ENCODE data around the gene PKDCC. TPM values are rescaled to one million over a fixed set of nuclear protein-coding genes. Genes with fewer than 3 reads are reported as not detected.

The PKDCC gene
- total and polyA plus RNA-seq, 2 donors (not counting 1 experiment from before 2014, with no cell fraction given): 0.20 to 0.82 TPM

GRCh38 chr2:42089340-42089925, 41.6 kb downstream of the PKDCC start:
- H3K9ac ChIP-seq (ENCODE audit: low read length): no peak overlapping the region
- intact Hi-C loops (cut with micrococcal nuclease): no loop called here
- H4K20me1 ChIP-seq (ENCODE audit: control insufficient read depth, insufficient read depth, low read length, poor library complexity, severe bottlenecking): no peaks in the 10 kb centered on the region
- ATAC-seq (ENCODE audit: low read depth): peak; percentile 82
- H2AFZ ChIP-seq (ENCODE audit: insufficient read depth, low read depth, low read length, poor library complexity, severe bottlenecking): no peak overlapping the region
- peaks cover 3 to 4% of the 10 kb centered on the region in 2 donors for H3K4me1 ChIP-seq (ENCODE audit: control insufficient read depth in 2 of 2, insufficient read depth in 2 of 2, low read length in 2 of 2)
- Mint-ChIP-seq H3K27ac (no peak overlapping the region), H3K4me3 (no peak overlapping the region), H3K27me3 (peaks cover 8% of the 10 kb centered on the region), H3K9me3 (ENCODE audit: insufficient read depth) (no peaks in the 10 kb centered on the region), H3K4me1 (peaks cover 2% of the 10 kb centered on the region)
- no peaks in the 10 kb centered on the region for H3K79me2 ChIP-seq (ENCODE audit: control insufficient read depth, insufficient read depth, low read length)
- H3K36me3 ChIP-seq (replicated peaks in 1 of 2; ENCODE audit: control extremely low read depth in 1 of 2, control insufficient read depth in 1 of 2, extremely low read depth in 1 of 2, insufficient read depth in 2 of 2, low read length in 1 of 2): no peaks in the 10 kb centered on the region
- ChIA-PET POLR2A (no interaction called here), CTCF (interaction anchor here (0.6 to 12.5 kb wide), 12 partner anchors 26 to 269 kb away, joined by 3 to 352 read pairs (median 4); no protein-coding TSS in a partner anchor)
- 61% methylated on average over 16 of the region's 16 CpGs for WGBS (ENCODE audit: insufficient coverage)
- no peak overlapping the region for H3K27ac ChIP-seq (ENCODE audit: low read length in 2 of 2)
- DNase-seq: peak; percentile 73
- no peak overlapping the region for H3K4me3 ChIP-seq (ENCODE audit: control extremely low read depth in 1 of 5, extremely low read depth in 1 of 5, insufficient read depth in 1 of 5, low read depth in 2 of 5, low read length in 4 of 5)
- peak; percentile 73 for TF ChIP-seq CTCF (IDR thresholded peaks at IDR 0.05)
- TF ChIP-seq EZH2 (IDR thresholded peaks at IDR 0.05; ENCODE audit: borderline replicate concordance, insufficient read depth, low read depth, low read length, poor library complexity, severe bottlenecking): no peak
- H3K27me3 ChIP-seq (replicated peaks in 1 of 4; ENCODE audit: control extremely low read depth in 1 of 4, control insufficient read depth in 3 of 4, insufficient read depth in 4 of 4, low read length in 3 of 4): peaks cover 0 to 20% (median 2%) of the 10 kb centered on the region in 4 experiments
- no peak overlapping the region for H3K4me2 ChIP-seq (replicated peaks; ENCODE audit: low read depth, low read length, poor library complexity, severe bottlenecking)
- H3K9me3 ChIP-seq (ENCODE audit: control extremely low read depth in 1 of 3, control insufficient read depth in 2 of 3, insufficient read depth in 1 of 3, low read length in 2 of 3): peaks cover 0 to 3% (median 0%) of the 10 kb centered on the region in 3 donors

DNA sequence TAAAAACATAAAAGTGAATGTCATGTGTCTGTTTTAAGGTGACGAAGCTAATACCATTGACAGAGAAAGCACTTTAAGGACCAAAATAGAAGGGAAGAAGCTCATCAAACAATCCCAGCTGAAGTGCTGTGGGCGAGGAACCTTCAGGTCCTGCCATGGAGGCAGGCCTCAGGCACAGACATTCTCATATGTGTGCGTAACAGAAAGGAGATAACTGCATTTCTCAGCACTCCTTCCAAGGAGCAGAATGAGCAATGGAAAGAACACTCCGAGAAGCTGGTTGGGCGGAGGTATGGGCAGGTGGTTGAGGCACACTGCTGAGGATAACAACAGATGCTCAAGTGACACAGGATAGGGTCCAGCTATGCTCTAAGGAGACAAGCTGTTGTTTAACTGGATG, 42.4 kb downstream of the PKDCC start:
- H3K4me2 ChIP-seq (replicated peaks; ENCODE audit: low read depth, low read length, poor library complexity, severe bottlenecking): no peak overlapping the region
- CTCF ChIA-PET: interaction anchor here (0.7 to 12.5 kb wide), 14 partner anchors 17 to 247 kb away, joined by 3 to 352 read pairs (median 4); no protein-coding TSS in a partner anchor
- H3K27ac Mint-ChIP-seq: no peak overlapping the region
- H3K36me3 ChIP-seq (replicated peaks in 1 of 2; ENCODE audit: control extremely low read depth in 1 of 2, control insufficient read depth in 1 of 2, extremely low read depth in 1 of 2, insufficient read depth in 2 of 2, low read length in 1 of 2): no peaks in the 10 kb centered on the region
- H3K27ac ChIP-seq (ENCODE audit: low read length in 2 of 2): no peak overlapping the region
- no peaks in the 10 kb centered on the region for H4K20me1 ChIP-seq (ENCODE audit: control insufficient read depth, insufficient read depth, low read length, poor library complexity, severe bottlenecking)
- no peak overlapping the region for H3K4me3 Mint-ChIP-seq
- H3K4me3 ChIP-seq (ENCODE audit: control extremely low read depth in 1 of 5, extremely low read depth in 1 of 5, insufficient read depth in 1 of 5, low read depth in 2 of 5, low read length in 4 of 5): no peak overlapping the region
- no peak for ATAC-seq (ENCODE audit: low read depth)
- H3K9ac ChIP-seq (ENCODE audit: low read length): no peak overlapping the region
- POLR2A ChIA-PET: no interaction called here
- 91% methylated on average over 5 of the region's 5 CpGs for WGBS (ENCODE audit: insufficient coverage)
- H2AFZ ChIP-seq (ENCODE audit: insufficient read depth, low read depth, low read length, poor library complexity, severe bottlenecking): no peak overlapping the region
- no peak for TF ChIP-seq EZH2 (IDR thresholded peaks at IDR 0.05; ENCODE audit: borderline replicate concordance, insufficient read depth, low read depth, low read length, poor library complexity, severe bottlenecking)
- TF ChIP-seq CTCF (IDR thresholded peaks at IDR 0.05): no peak
- H3K4me1 ChIP-seq (ENCODE audit: control insufficient read depth in 2 of 2, insufficient read depth in 2 of 2, low read length in 2 of 2): peaks cover 3 to 4% of the 10 kb centered on the region in 2 donors
- H3K79me2 ChIP-seq (ENCODE audit: control insufficient read depth, insufficient read depth, low read length): no peaks in the 10 kb centered on the region
- intact Hi-C loops (cut with micrococcal nuclease): loop anchor here (10.0 kb wide), 1 partner anchor 235 kb away; no protein-coding TSS in a partner anchor
- H3K9me3 ChIP-seq (ENCODE audit: control extremely low read depth in 1 of 3, control insufficient read depth in 2 of 3, insufficient read depth in 1 of 3, low read length in 2 of 3): peaks cover 0 to 3% (median 0%) of the 10 kb centered on the region in 3 donors
- no peaks in the 10 kb centered on the region for H3K9me3 Mint-ChIP-seq (ENCODE audit: insufficient read depth)
- DNase-seq: no peak
- peaks cover 0 to 20% (median 2%) of the 10 kb centered on the region in 4 experiments for H3K27me3 ChIP-seq (replicated peaks in 1 of 4; ENCODE audit: control extremely low read depth in 1 of 4, control insufficient read depth in 3 of 4, insufficient read depth in 4 of 4, low read length in 3 of 4)
- H3K27me3 Mint-ChIP-seq: peaks cover 8% of the 10 kb centered on the region
- H3K4me1 Mint-ChIP-seq: peaks cover 2% of the 10 kb centered on the region
